Stimulated activated CD4-positive, alpha-beta T cell treated with anti-CD3 and anti-CD28 coated beads, TNF-alpha, amount 100 ng/mL, for 48 hours (primary cell): Measurements from ENCODE around the gene CD80.
"Not testable (repeated sequence)": the region's sequence is repeated elsewhere in the genome, so short reads cannot be mapped to it uniquely, and the experiment has no call there.

ENCODE experiments used
- DNase-seq, 3 donors: peaks; one replicate each; pipeline ENCODE4 v3.0.0-alpha.2; 2020; ENCODE audit warnings: low read depth in 3 of 3

Gene CD80, protein sequence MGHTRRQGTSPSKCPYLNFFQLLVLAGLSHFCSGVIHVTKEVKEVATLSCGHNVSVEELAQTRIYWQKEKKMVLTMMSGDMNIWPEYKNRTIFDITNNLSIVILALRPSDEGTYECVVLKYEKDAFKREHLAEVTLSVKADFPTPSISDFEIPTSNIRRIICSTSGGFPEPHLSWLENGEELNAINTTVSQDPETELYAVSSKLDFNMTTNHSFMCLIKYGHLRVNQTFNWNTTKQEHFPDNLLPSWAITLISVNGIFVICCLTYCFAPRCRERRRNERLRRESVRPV

GRCh38 chr3:119559441-119559963 lies at the start of gene CD80:
CD80 (minus strand) TSS chr3:119559614; CDS start chr3:119557728, 1,886 bp downstream.
- DNase-seq, result peak; percentile 39 to 55 (median 44)

DNA sequence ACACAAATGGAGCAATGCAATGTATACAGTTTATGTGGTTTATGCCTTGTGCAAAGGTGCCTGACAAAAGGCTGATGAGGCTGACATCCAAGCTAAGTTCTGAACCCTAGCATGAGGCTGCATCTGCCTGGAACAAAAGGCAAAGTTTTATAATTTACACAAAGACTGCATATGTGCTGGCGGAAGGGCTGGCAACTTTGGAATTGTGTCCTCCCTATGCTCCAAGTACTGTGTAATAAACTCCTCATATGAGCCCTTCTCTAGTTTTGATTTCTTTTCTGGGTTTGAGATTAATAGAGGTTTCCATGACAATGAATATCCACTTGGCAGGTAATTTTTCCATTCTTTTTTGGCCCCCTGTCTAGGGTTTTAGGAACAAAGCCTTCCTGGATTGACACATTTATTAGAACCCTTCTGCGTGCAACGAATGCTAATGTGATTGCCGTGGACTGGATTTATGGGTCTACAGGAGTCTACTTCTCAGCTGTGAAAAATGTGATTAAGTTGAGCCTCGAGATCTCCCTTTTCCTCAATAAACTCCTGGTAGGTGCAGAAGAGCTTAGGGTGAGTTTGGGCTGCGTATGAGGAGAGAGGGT lies 49.1 kb upstream of the CD80 start:
- no peak for DNase-seq

DNA sequence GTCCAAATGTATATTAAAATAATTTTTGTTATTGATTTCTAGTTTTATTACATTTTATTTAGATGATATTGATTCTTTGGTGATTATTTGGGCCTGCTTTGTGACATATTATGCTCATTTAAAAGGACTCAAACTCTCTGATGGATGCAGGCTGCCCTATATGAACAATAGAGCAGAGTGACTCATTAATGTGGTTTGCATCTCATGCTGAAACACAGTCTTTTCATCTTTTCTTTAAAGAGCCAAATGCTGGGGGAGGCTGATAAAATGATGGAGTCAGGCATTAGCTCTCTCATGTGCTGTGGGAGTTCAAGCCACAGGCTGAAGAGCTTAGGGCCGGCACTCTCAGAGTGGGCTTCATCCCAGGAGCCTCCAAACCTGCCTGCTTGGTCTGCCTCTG lies 45.5 kb upstream of the CD80 start:
- DNase-seq, result no peak

- no peak for DNase-seq
Measured at GRCh38 chr3:119602676-119603075, 43.3 kb upstream of the CD80 start.

- DNase-seq, result no peak
Measured at GRCh38 chr3:119601154-119601553, 41.7 kb upstream of the CD80 start.

- DNase-seq, result no peak
Measured at GRCh38 chr3:119600732-119601131, 41.3 kb upstream of the CD80 start.

- DNase-seq, result no peak
Measured at GRCh38 chr3:119599558-119600174, 40.3 kb upstream of the CD80 start.

- no peak for DNase-seq
Measured at GRCh38 chr3:119598410-119599098, 39.1 kb upstream of the CD80 start.

DNA sequence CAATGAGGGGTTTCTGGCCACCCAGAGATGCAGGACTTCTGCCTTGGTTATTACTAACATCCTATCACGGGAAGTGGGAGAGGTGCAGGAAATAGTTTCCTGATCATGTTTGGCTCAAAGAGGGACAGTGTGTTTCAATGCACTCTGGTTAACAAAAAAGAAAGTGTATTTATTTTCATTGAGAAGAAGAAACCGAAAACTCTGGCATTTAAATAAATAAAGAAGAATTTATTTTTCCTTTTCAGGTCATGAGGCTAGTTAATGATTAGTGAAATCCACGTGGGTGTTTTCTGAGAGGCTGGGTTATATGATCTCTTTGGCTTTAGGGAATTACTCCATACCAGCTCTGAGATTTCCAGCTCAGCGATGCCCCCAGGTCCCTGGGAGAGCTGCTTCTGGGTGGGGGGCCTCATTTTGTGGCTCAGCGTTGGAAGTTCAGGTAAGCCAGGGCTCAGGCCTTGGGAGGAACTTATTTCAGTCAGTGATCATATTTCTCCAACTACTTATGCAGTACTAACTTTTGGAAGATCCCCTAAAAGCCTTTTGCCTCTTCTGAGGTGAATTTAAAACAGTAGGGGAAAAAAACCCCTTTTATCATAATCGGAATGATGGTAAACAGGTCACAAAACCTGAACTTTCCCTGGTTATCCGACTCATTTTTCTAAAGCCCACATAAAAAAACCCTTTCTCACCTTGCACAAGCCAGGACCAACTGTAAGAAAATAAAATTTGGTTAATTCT lies 38.3 kb upstream of the CD80 start, which contains the start of gene PLA1A:
Gene PLA1A (plus strand): TSS at position 338 of the 741 bp plus-strand sequence. CDS start 29 bp downstream, at position 367.
- DNase-seq, result no peak

- DNase-seq, result no peak
Measured at GRCh38 chr3:119596398-119596797, 37.0 kb upstream of the CD80 start.

- no peak for DNase-seq
Measured at GRCh38 chr3:119595639-119596334, 36.4 kb upstream of the CD80 start.

- not testable (repeated sequence) for DNase-seq
Measured at GRCh38 chr3:119594929-119595328, 35.5 kb upstream of the CD80 start.

DNA sequence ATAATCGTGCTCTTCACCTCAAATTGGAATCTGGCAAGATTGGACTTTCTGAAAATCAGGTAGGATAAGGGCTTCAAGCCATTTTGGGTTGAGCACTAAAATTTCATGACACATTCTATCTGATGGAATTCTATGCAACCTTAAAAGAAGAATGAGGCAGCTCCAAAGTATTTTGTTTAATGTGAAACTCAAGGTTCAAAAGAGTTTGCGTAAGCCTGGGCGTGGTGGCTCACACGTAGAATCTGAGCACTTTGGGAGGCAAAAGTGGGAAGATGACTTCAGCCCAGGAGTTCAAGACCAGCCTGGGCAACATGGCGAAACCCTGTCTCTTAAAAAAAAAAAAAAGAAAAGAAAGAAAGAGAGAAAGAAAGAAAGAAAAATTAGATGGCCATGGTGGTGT lies 34.7 kb upstream of the CD80 start:
- DNase-seq, result no peak

DNA sequence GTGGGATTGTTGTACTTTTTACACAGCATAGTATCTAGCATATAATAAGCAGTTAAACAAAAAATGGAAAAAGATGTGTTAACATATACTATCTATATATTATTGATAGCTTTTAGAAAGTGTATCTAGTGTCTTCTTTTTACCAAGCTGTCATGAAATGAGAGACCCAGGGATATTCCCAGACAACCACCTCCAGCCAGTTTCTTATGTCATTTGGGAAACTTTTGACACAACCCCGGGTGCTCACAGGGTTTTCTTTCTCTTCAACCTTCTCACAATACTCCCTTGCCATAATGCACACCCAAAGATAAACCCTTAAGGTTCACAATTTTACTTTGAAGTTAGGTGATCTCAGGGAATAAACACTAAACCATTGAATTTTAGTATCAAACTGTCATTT lies 33.4 kb upstream of the CD80 start:
- no peak for DNase-seq

DNA sequence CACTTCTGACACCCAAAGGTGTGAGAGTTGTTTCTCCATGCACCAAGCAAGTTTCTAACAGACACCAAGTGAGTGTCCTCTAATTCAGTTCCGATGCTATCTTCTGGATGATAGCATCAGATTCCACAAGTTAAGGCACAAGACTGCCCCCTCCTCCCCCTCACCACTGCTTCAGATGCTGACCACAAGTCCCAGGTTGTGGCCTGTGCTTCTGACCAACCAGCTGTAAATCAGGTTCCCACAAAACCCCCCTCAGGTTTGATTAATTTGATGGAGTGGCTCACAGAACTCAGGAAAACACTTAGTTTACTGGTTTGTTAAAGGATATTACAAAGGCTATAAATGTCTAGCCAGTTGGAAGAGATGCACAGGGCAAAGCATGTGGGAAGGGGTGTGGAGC lies 31.3 kb upstream of the CD80 start:
- DNase-seq, result no peak

DNA sequence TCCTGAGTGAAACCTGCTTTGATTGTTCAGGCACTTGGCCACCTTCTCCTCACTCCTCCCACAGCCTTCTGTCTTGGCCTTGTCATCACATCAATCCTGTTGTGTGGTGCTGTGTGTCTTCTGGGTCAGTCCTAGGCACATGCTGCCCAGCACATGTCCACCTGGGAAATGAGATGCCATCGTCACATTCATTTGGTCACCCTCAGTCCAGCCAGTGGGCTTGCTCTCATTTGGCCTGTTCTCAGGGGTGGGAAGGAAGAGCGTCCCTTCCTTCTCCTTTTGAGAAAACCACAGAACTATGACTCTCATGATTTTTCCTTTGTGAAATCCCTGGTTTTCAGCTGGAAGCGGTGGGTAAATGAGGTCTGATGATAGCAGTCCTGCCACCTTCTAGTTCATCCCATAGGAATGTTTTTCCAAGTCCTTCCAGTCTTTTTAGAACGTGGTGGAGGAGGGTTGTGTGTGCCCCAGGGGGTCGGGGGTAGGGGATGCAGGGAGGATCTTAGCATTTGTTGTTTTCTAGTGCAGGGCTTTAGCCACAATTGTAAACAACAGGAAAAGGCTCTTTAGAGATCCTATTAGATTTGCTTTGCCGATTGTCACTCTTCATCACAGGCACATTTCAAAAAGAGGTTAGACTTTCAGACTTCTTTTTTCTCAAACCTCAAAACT lies 29.8 kb upstream of the CD80 start:
- no peak for DNase-seq

DNA sequence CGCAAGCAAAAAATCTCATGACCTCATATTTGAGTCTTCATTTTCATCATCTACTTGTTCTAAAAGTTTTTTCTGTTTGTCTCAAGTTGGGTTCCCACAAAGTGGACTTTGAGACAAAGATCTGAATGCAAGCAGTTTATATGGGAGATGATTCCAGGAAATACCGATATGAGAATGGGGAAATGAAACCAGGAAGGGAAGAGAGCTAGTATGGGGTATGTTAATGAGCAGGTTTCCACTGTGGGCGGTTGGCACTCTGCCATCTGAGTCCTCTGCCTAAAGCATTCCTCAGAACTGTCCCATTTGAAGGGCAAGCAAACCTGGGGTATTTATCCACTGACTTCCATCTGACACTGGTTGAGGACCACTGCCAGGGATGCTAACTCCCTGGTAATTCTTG lies 28.7 kb upstream of the CD80 start:
- no peak for DNase-seq

- no peak for DNase-seq
Measured at GRCh38 chr3:119586733-119587172, 27.3 kb upstream of the CD80 start.

GRCh38 chr3:119585856-119586570 lies 26.6 kb upstream of the CD80 start:
- DNase-seq, result no peak

DNA sequence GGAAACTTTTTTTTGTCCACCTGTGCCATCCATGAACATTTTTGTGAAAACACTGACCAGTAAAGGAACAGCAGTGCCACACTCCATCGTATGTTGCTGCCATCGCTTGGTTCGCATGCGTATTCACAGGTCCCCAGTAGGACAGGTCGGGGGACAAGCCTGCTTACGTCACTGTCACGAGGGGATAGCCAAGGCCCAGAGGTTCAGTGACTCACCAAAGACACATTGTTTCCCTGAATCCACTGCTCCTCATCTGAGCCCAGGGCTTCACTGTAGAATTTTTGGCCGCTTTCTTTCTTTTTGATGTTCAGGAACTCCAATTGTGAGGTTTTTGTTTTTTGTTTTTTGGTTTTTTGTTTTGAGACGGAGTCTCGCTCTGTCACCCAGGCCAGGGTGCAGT lies 25.8 kb upstream of the CD80 start:
- no peak for DNase-seq
